Activated CD4-positive, alpha-beta T cell treated with anti-CD3 and anti-CD28 coated beads, Interleukin-2, Interleukin-6, amounts not matched to agents 100 ng/mL and 50 ng/mL, durations not matched to agents 16 hours and 8 hours (primary cell): ENCODE data around the gene NDUFAF8.

ENCODE experiments used
- DNase-seq: peaks from one replicate; pipeline ENCODE4 v3.0.0-alpha.2; 2020

NDUFAF8 gene

DNA sequence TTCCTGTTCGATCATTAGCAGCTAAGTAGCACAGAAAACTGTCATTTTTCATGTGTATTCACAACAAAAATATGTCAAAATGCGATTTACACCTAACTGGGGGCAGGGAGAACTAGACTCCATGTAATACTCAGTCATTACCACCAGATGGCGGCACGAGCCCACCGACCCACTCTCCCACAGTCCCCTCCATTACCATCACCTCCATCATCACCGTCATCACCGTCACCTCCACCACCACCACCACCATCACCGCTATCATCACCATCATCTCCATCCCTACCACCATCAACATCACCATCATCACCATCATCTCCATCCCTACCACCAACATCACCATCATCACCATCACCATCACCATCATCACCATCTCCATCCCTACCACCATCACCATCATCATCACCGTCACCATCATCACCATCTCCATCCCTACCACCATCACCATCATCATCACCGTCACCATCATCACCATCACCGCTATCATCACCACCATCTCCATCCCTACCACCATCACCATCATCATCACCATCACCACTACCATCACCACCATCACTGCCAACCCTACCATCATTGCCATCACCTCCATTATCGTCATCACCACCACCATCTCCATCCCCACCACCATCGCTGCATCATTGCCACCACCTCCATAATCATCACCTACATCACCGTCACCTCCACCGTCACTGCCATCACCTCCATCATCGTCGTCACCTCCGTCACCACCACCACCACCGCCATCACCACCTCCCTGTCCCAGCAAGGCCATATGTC is 14.4 kb downstream of the NDUFAF8 start:
- DNase-seq = peak; percentile 63

DNA sequence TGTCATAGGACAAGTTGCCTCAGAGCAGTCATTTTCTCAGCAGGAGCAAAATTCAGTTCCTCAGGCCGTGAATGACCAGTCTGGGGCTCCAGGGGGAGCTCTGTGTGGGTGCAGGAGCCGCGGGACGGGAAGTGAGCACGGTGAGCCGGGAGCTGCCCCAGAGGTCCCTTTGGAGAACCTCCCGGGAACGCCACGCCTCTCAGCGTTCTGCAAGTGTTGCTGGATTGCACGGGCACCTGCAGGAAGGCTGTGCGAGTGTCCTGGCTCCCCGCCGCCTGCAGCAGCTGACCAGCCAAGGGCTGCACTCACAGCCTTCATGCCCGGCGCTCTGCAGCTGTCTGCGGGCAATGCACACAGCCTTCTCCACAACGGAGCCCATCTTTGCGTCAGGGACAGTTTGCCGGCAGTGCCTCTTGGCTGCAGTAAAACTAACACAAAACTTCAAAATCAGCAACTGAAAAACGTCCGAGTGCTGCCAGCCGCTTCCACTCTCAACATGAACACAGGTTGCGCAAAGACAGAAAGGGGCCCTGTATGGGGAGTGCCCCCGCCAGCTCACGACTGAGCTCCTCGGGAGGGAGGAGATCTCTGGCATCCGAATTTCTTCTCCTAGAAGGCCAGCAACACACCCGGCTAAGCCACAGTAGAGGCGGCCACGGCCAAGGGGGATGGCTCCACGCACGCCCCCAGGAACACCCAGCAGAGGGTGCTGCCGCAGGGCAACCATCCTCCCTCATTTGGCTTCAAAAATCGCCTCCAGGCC is 16.0 kb downstream of the NDUFAF8 start:
- no peak for DNase-seq

DNA sequence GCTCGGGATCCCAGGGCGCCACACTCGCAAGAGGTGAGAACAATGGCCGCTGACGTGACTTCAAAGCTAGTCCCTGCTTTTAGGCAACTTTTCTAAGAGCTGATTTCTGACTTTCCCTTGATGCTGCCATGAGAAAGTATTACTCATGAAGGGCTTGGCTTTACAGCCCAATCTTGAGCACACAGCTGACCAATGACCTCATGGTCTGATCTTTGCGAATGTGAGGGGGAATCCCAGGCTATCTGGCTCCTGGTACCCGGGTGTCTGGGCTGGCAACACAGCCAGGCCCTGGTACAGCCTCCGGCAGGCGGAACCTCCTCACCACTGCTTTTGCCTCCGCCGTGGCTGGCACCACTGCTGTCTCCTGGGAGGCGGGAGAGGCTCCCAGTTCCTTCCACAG is 17.5 kb downstream of the NDUFAF8 start:
- no peak for DNase-seq

DNA sequence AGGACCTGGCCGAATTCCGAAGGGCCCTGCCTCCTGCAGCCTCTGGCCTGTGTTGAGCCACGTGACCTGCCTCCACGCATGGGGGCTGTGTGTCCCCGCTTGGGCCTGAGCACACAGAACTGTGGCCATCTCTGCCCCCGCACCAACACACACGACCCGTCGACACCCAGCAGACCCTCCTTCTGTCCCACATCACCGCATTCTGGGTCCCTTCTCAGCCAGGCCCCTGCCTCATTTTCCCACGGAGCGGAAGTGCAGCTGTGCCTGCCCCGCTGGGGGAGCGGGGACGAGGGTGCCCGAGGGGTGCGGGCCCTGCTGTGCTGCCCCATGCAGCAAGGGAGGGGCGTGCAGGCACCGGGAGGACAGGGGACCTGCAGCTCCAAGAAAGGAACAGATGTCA is 18.4 kb downstream of the NDUFAF8 start:
- no peak for DNase-seq

DNA sequence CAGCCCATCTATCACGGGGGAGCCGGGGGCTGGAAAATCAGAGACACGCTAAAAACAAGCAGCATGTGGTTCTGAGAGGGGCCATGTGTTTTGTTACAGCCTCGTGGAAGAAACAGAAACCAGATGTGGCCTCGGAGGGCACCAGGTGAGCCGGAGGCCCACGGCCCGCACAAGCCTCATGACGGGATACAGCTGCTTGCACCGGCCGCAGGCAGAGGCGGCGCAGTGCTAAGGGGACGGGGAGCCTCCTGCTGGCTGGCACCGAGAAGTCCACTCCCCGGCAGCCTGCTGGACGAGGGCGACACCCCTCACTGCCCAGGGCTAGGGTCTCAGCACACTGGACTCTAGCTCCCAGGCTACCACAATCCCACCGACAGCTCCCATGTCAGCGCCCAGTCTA is 19.2 kb downstream of the NDUFAF8 start:
- no peak for DNase-seq

DNA sequence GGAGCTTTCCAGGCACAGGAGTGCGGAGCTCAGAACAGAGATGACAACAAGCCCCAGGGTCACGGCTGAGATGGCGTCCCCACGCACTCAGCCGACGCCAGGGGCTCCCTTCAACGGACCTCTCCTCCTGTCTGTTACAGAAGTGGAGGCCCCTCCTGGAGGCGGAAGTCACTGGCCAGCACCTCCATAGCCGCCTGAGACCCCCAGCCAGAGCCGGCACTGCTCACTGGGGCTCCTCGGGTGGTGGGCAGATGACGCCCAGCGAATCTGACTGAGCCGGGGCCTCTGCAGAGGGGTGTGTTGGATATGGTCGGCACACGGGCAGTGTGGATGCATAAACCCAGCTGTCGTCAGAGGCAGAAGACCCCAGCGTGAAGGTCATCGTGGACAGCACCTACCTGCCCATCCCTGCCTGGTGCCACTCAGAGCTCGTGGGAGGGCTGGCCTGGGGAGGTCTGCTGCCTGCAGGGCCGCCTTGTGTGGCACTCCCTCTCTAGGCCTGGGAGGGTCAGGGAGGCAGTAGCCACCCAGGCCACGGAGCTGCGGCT is 20.0 kb downstream of the NDUFAF8 start:
- DNase-seq = no peak

DNA sequence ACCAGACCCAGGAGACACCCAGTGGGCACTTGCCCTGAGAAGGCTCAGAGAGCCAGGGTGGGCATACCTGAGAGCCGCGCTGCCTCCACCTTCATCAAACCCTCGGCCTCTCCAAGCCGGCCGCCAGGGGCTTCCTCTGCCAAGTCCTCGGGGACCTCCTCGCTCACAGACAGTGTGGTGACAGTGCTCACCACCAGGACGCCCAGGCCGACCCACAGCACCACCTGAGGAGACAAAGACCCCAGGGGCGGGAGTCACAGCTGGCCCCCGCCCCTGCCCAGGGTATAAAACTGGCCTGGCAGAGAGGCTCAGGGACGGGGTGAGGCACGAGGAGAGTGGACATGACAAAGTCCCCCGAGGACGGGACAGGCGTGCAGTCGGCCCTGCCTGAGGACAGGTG is 21.1 kb downstream of the NDUFAF8 start:
- no peak for DNase-seq

DNA sequence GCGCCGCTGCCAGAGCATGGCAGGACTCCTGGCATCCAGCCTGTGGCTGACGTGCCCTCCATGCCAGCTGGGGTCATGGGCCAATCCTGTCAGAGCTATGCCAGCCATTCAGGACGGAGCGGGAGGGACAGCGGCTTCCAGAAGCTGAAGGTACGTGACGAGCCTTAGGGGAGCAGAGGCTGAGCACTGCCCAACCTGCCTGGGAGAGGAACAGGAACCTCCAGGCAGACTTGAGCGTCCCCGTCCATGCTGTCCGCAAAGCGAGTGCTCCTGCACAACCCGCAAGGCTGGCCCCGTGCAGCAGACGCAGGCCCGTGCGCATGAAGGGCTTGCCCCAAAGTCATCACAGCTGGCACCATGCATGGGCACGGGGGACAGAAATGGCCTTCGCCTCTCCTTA is 21.5 kb downstream of the NDUFAF8 start:
- no peak for DNase-seq

DNA sequence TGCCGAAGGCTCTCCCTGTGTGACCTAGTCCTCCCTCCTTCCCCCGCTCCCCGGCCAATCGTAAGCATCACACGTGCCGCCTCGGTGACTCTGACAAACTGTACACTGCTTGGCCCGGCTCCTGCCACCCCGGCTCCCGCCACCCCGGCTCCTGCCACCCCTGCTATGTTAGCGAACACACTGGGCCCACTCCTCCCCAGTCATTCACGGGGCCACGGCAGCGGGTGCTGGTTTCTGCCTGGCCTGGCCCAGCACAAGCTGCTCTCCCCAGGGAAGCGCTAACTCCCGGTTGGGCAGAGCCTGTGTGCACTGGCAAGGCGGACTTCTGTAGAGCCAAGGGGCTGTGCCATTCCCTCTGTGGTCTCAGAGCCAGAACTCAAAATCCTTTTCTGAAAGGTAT is 22.0 kb downstream of the NDUFAF8 start:
- DNase-seq = no peak

DNA sequence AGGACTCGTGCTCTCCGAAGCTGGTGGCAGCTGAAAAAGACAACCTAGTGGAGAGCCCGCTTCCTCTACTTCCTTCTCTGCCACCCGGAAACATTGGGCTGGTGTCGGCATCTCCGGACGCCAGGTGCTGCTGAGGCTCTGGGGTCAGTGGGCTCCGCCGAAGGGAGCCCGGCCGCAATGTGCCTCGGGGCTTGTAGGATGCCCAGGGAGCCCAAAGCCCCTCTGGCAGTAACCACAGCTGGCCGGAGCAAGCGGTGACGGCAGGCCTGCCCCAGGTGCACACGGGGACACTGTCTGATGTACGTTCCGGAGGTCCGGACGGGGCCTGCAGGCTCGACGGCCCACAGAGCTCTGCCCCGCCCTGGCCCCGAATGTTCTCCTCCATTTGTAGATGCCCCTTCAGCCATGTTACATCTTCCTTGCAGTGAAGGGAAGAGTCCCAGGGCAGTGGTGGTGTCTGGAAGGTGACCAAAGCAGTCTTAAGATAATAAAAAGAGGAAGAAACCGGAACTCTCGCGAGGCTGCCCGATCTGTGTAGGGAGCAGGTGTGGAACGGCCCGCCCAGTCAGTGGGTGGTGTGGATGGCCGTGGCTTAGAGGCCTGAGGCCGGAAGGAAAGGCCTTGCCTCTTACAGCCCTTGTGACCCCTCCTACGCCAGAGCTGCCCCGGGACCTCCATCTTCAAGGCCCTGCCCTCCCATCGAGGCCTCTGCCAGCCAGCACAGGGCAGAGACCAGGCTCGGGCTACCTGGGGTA is 22.6 kb downstream of the NDUFAF8 start:
- no peak for DNase-seq

DNA sequence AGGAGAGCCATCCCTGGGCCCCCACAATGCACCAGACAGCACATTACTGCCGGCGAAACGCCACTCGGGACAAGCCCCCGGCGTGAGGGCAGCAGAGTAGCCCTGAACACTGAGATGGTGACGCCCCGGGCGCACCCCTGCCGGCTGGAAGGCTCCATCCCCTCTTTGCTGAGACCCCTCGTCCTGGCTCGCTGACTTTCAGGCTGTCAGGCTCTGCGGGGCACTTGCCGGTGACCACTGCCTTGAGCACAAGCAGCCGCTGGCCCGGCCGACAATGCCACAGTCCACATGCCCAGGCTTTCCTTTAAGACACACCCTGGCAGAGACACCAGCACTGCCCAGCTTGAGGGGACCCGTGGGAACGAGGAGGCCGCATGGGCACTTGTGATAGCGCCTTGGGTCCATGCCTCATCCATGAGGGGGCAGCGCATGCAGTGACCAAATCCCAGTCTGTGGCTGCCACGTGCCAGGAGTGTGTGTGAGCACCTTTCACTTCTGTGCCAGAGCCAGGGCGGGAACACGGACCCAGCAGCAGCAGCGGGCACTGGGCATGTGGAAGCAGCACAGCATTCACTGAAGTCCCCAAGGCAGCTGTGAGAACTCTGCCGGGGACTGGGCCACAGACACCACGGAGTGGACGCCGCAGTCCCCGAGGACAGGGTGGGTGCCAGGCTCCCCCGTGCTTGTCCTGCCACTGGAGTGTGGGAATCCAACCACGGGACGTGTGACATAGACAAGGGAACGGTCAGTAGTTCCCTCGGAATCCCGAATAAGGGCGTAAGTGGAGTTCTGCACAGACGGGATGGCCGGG is 24.5 kb downstream of the NDUFAF8 start:
- no peak for DNase-seq

DNA sequence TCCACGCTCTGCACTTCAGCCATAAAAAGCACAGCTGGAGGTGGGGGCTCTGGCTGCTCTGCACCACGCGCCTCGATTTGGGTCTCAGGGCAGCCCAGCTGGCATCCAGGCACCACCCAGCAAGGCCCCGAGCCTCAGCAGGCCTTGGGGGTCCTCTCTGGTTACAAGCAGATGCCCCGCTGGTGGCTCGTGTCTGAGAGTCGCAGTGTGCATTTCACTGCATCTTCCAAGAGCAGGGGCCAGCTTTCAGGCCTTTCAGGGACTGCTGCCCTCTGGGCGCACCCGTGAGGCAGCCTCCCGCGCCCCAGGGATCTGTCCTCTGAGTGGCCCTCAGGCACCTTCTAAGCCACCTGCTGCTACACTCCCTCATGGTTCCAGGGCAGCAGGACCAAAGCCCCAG is 25.5 kb downstream of the NDUFAF8 start:
- DNase-seq = no peak

DNA sequence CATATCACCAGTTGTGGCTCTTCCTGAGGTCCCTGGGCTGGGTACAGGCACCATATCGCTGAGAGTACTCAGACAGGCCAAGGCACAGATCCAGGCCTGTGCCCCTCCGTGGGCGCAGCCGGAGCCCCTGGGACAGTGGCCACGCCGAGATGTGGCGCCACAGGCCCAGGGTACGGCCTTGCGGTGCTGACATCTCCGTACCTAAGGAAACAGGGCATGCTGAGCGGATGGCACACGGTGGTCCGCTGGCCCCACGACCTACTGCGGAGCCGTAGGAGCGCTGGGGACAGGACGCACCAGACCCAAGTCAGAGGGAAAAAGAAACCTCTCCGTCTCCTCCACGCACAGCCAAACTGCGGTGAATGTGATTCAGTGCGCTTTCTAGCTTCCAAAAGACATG is 26.5 kb downstream of the NDUFAF8 start:
- no peak for DNase-seq

DNA sequence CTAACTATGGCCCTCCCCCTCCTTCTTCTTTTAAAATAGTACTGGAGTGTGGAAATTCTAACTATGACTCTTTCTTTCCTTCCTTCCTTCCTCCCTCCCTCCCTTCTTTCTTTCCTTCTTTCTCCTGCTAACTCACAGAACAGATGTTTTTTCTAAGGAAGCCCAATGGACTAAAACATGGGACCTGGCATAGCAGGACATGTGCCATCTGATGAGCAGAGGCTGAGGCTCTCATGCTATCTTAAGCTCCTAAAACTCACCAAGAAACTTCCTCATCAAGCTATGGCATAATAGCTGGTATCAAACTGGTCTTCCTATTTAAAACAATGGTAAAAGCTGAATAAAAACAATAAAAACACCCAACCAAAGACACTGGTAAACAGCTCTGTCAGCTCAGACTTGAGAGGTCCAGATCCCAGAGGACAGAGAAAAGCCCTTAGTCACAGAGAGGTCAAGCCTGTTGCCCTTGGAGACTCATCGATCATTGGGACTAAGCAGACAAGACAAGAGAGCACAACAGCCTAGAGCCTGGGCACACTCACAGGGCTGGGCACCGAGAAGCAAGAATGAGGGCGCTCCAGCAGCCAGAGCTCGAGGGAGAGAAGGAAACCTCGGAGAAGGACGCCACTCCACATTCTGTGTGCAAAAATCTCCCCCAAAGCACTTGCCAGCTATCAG is 28.4 kb downstream of the NDUFAF8 start:
- no peak for DNase-seq

DNA sequence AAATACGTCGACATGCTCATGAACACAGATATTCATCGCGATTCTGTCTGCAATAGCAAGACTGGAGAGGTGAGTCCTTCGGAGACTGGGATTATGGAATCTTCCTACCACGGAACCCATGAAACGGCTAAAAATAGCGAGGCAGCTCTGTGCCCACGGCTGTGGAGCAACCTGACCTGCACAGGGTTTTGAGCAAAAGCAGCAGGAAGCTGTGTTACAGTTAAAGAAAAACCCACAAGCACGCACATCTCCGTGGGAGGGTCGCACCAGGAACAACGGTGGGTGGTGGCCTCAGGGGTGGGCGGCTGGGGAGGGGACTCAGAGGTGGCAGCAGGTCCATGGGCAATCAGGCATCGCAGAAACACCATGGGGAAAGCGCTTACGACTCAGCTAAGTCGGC is 31.2 kb downstream of the NDUFAF8 start:
- no peak for DNase-seq

DNA sequence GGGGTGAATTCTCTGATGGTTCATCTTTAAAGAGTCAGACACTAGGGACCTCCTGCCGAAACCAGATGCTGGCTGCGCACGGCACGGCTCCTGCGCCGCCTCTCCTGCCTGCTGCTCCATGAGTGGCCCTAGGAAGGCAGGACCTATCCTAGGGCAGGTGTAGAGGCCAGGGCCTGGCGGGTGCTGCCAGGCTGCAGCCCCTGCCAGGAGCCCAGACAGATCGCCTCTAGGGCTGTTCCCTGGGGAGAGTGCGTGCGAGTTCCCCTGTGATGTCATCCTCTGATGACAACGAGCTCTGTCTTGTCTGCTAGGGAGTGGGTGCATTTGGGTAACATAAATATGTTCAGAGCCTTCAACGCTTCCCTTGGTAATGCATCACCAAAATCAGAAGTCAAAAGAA is 32.1 kb downstream of the NDUFAF8 start:
- DNase-seq = no peak

DNA sequence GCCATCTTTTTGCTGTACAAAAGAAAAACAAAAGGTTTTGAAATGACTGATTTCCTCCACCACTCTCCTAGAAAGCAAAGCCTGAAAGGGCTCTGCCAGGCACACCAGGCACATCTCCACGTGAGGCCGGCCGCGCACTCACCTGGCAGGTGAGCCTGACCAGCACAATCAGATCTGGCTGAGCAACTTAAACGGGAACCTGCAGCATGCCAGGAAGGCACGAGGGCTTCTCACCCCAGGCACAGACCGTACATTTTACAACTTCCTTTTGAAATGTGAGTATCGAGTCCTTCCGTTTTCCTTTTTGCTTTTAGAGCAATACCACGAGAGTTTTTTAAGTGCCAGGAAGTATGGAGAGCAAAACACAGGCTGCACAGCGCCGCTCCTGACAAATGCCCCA is 33.5 kb downstream of the NDUFAF8 start:
- no peak for DNase-seq

DNA sequence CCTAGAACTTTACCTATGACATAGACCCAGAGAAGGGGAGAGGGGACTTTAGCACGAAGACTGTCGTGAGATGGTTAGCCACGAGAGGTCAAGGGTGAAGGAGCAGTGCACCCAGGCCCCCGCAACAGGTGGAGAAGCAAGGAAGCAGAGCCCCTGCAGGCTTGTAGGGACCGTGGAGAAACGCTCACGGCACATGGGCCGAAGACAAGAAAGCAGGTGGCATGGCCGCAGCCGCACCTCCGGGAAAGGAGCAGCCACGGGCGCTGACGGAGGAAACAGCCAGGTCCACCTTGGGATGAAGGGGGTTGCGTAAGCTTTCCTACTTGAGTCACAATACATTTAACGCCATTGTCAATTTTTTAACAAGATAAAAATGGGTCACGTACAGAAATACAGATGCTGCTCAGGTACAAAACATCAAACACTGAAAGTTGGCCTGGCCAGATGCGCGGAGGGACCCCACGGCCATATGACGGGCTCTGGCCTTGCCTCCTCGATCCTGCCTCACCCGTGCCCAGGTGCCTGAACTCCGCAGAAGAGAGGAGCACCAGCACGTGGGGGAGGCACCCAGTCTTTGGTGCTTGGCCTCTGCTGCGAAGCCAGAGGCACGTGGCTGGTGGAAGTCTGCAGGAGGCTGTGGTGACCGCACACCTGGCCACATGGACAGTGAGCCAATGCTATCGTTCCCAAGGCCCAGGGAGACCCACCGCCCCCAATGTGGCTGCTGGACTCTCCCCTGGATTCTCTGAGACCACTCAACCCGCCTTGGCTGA is 34.8 kb downstream of the NDUFAF8 start:
- no peak for DNase-seq

DNA sequence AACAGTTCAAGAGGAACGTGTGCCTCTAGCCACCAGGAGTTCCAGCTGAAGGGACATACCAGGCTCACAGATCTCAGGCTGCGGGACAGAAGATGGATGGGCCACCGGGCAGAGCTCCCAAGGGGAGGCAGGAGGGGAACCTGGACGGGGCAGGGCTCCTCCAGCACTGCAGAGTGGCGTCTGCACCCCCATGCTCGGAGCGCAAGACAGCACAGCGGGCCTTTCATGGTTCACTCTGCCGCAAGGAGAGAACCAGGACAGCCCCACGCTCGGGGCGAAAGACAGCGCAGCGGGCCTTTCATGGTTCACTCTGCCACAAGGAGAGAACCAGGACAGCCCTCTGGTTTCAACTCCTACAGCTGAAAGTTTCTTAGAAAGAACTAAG is 35.3 kb downstream of the NDUFAF8 start:
- no peak for DNase-seq

DNA sequence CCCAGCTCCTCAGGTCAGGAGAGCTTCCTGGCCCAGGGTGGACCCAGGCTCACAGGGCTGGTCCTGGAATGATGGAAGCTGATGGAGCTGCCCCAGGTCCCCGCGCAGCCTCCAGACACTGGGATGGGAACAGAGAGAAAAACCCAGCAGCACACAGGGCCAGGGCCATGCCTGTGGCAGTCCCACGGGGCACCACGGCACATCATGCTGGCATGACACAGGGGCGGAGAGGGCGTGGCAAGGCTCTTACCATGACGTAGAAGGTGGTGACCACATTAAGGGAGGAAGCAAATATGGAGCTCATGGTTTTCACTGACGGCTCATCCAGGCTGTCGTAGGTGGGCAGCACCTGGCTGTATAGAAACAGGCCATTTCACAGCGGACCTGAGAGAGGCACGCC is 37.7 kb downstream of the NDUFAF8 start:
- no peak for DNase-seq

DNA sequence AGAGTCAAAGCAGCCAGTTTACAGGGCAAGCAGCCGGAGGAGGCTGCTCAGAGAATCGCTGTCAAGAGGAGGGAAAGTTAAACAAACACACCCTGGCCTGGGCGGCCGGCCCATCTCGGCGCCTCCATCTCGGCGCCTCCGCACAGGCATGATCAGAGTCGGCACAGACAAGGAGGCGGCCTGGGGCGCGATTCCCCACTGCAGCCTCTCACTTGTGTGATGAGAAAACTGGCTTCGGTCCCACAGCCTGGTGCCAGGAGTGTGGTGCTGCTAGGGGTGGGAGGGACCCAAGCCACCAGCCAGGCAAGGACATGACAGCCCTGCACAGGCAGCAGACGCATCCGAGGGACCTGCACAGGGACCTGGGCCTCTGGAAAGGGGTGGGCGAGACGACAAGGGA is 38.3 kb downstream of the NDUFAF8 start:
- DNase-seq = no peak
